IPS-18a (cell line): Measurements from ENCODE around the gene CST11.

Experiments used
- H3K27ac ChIP-seq: one replicate; pipeline ENCODE4 v1.5.1; 2013; ENCODE audit warnings: low read length
- H3K27me3 ChIP-seq: one replicate; pipeline ENCODE4 v1.6.1; 2013; ENCODE audit warnings: mild to moderate bottlenecking, low read length; ENCODE audit not compliant: control insufficient read depth, insufficient read depth
- H3K36me3 ChIP-seq: one replicate; pipeline ENCODE4 v1.6.1; 2013; ENCODE audit warnings: low read depth, low read length; ENCODE audit not compliant: control insufficient read depth
- H3K4me1 ChIP-seq: one replicate; pipeline ENCODE4 v1.6.1; 2013; ENCODE audit warnings: low read depth, low read length; ENCODE audit not compliant: control insufficient read depth
- H3K4me3 ChIP-seq: one replicate; pipeline ENCODE4 v1.5.1; 2013; ENCODE audit warnings: low read length
- H3K9ac ChIP-seq: one replicate; pipeline ENCODE4 v1.6.1; 2013; ENCODE audit warnings: mild to moderate bottlenecking, low read length, moderate library complexity
- H3K9me3 ChIP-seq: one replicate; pipeline ENCODE4 v1.6.1; 2013; ENCODE audit warnings: low read depth, low read length; ENCODE audit not compliant: control insufficient read depth

Gene CST11

DNA sequence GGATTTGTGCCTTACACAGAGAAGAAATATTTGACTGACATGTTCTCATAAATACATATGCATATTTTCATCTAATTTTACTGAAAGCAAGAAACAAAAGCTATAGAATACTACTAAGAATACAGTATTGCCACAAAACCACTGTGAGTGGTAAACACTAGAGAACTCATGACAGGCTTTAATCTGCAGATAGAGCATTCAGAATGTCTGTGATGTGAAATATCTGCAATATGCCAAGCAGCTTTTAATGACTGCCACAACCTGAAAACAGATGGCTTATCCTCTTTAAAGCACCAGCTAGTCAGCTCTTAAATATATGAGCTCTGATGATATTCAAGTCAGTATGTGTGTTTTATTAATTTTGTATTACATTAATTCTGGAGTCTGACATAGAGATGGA, 34.8 kb downstream of the CST11 start:
- Histone ChIP-seq H3K9ac (no peak overlapping the region), H3K27me3 (no peaks in the 10 kb centered on the region), H3K27ac (no peak overlapping the region), H3K9me3 (no peaks in the 10 kb centered on the region), H3K4me1 (peaks cover 12% of the 10 kb centered on the region), H3K36me3 (no peaks in the 10 kb centered on the region), H3K4me3 (no peak overlapping the region)

GRCh38 chr20:23415959-23416583, 36.6 kb downstream of the CST11 start:
- Histone ChIP-seq H3K4me1 (peaks cover 7% of the 10 kb centered on the region), H3K9ac (no peak overlapping the region), H3K27ac (no peak overlapping the region), H3K27me3 (no peaks in the 10 kb centered on the region), H3K9me3 (no peaks in the 10 kb centered on the region), H3K4me3 (no peak overlapping the region), H3K36me3 (no peaks in the 10 kb centered on the region)

GRCh38 chr20:23415555-23415954, 37.1 kb downstream of the CST11 start:
- peaks cover 7% of the 10 kb centered on the region for H3K4me1 ChIP-seq
- no peak overlapping the region for H3K9ac ChIP-seq
- no peak overlapping the region for H3K27ac ChIP-seq
- no peak overlapping the region for H3K4me3 ChIP-seq
- no peaks in the 10 kb centered on the region for H3K9me3 ChIP-seq
- H3K27me3 ChIP-seq, result no peaks in the 10 kb centered on the region
- H3K36me3 ChIP-seq, result no peaks in the 10 kb centered on the region

DNA sequence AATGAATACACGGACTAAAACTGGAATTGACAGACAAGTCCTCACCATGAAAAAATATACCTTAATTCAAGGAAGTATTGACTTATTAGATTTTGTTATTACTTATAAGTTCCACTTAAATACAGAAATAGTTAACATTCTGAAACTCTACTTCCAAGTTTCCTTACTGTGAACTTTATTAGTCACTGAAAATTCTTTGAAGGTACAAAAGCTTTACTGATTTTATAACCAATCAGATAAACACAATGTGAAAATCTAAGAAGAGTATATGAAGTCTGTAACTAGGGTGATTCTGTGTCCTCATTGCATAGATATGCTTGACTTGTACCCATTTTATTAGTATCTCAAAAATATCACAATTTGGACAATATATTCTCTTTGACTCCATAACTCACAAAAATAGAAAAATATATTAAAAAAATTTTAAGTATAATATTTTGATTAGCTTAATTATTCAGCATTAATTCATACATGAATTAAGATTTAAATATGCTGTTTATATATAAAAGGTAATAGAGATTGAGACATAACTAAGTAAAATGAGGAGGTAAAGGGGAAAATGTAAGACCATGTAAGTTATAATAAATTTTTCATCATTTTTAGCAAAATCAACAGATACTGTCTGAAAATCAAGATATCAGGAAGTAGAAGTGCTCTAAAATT, 38.0 kb downstream of the CST11 start:
- Histone ChIP-seq H3K4me3 (no peak overlapping the region), H3K27me3 (no peaks in the 10 kb centered on the region), H3K9ac (no peak overlapping the region), H3K9me3 (no peaks in the 10 kb centered on the region), H3K4me1 (peaks cover 2% of the 10 kb centered on the region), H3K36me3 (no peaks in the 10 kb centered on the region), H3K27ac (no peak overlapping the region)

DNA sequence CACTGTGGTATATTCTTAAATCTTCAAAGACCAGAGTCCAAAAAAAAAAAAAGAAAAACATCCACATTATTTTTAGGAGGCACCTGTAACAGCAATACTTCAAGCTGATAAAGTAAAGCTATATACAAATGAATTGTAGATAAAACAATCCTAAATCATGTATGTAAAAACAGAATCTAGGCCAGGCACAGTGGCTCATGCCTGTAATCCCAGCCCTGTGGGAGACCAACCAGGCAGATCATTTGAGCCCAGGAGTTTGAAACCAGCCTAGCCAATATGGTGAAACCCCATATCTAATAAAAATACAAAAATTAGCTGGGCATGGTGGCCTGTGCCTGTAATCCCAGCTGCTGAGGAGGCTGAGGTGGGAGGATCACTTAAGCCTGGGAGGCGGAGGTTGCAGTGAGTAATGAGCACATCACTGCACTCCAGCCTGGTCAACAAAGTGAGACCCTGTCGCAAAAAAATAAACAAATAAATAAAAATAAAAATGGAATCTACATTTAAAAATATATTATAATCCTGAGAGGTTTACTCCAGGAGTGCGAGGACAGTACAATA, 38.7 kb downstream of the CST11 start:
- Histone ChIP-seq H3K9ac (no peak overlapping the region), H3K27me3 (no peaks in the 10 kb centered on the region), H3K4me3 (no peak overlapping the region), H3K9me3 (no peaks in the 10 kb centered on the region), H3K4me1 (no peaks in the 10 kb centered on the region), H3K27ac (no peak overlapping the region), H3K36me3 (no peaks in the 10 kb centered on the region)

DNA sequence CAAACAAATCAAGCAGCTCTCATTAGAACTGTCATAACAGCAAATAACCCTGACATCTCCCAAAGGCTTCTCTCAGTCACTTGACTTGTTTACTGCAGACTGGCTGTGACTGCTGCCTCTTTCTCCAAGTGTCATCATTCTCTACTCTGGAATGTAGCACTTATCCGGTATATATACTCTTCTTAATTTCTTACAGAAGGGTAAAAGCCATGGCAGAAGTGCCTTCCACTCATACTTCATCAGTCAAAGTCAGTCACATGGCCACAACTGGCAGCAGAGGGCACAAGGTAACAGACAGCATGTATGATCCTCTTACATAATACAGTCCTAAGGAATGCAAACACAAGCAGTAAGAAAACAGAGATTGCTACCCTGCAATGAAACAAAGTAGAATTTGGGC, 40.6 kb downstream of the CST11 start:
- H3K9ac ChIP-seq, result no peak overlapping the region
- H3K4me1 ChIP-seq, result no peaks in the 10 kb centered on the region
- H3K27me3 ChIP-seq, result no peaks in the 10 kb centered on the region
- H3K9me3 ChIP-seq, result no peaks in the 10 kb centered on the region
- H3K4me3 ChIP-seq, result no peak overlapping the region
- no peak overlapping the region for H3K27ac ChIP-seq
- no peaks in the 10 kb centered on the region for H3K36me3 ChIP-seq

GRCh38 chr20:23410916-23411695, 41.6 kb downstream of the CST11 start:
- H3K27me3 ChIP-seq, result no peaks in the 10 kb centered on the region
- H3K9ac ChIP-seq, result no peak overlapping the region
- H3K4me1 ChIP-seq, result no peaks in the 10 kb centered on the region
- H3K9me3 ChIP-seq, result no peaks in the 10 kb centered on the region
- no peaks in the 10 kb centered on the region for H3K36me3 ChIP-seq
- H3K4me3 ChIP-seq, result no peak overlapping the region
- no peak overlapping the region for H3K27ac ChIP-seq

GRCh38 chr20:23409800-23410199, 42.9 kb downstream of the CST11 start:
- H3K9ac ChIP-seq, result no peak overlapping the region
- no peak overlapping the region for H3K4me3 ChIP-seq
- no peak overlapping the region for H3K27ac ChIP-seq
- H3K9me3 ChIP-seq, result no peaks in the 10 kb centered on the region
- H3K27me3 ChIP-seq, result no peaks in the 10 kb centered on the region
- no peaks in the 10 kb centered on the region for H3K36me3 ChIP-seq
- no peaks in the 10 kb centered on the region for H3K4me1 ChIP-seq

DNA sequence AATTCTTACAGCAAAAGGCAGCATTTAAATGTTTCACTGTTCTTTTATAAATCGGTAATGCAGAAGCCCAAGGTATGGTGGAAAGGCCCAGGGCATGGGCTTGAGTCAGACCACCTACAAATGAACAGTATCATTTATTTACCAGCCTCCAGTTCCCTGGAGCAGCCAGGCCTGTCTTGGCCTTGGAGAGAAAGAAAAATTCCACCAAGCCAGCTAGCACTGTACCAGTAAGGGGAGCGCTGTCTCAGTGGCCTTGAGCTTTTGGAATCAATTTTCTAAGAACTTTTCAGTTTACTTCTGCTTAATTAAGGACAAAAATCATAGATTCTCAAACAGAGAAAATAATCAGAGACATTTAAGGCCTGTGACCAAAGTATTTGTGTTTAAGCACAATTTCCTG, 43.7 kb downstream of the CST11 start:
- Histone ChIP-seq H3K4me3 (no peak overlapping the region), H3K9me3 (no peaks in the 10 kb centered on the region), H3K27me3 (no peaks in the 10 kb centered on the region), H3K27ac (no peak overlapping the region), H3K9ac (no peak overlapping the region), H3K36me3 (no peaks in the 10 kb centered on the region), H3K4me1 (no peaks in the 10 kb centered on the region)

DNA sequence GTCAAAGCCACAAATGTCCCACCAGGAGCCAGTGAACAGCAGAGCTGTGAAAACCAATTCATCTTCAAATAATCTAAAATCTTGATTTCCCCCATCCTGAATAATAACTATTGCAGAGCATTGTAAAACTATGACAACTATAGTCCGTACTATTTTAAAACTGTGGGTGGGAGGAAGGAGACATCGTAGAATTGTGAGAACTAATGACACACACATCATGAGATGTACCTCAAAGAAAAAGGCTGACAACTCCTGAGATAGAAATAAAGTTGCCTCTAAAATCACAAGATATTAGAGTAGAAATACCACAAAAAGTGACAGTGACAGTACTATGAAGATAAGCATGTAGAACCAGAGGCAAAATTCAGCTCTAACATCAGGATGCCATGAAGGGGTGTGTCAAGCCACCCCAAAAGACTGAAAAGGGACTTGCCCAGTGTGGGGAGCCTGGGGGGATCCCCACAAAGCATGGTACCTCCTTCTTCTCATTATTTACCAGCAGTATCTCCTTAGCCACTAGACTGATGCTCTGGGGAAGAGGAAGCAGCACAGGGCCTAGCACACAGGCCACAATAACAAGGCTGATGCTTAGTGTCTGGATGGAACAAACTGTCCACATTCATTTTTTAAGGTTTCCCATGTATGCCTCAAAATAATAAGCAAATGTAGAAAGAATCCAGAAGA, 44.8 kb downstream of the CST11 start:
- Histone ChIP-seq H3K27me3 (no peaks in the 10 kb centered on the region), H3K4me3 (no peak overlapping the region), H3K36me3 (no peaks in the 10 kb centered on the region), H3K4me1 (no peaks in the 10 kb centered on the region), H3K9me3 (no peaks in the 10 kb centered on the region), H3K27ac (no peak overlapping the region), H3K9ac (no peak overlapping the region)

GRCh38 chr20:23406880-23407279, 45.8 kb downstream of the CST11 start:
- Histone ChIP-seq H3K9ac (no peak overlapping the region), H3K4me3 (no peak overlapping the region), H3K27ac (no peak overlapping the region), H3K9me3 (no peaks in the 10 kb centered on the region), H3K27me3 (no peaks in the 10 kb centered on the region), H3K4me1 (no peaks in the 10 kb centered on the region), H3K36me3 (no peaks in the 10 kb centered on the region)
